HepG2 (cell line): ENCODE data around the gene OPN1MW3. TPM values are rescaled to one million over a fixed set of nuclear protein-coding genes. Genes with fewer than 3 reads are reported as not detected.
"Not testable (repeated sequence)": the region's sequence is repeated elsewhere in the genome, so short reads cannot be mapped to it uniquely, and the experiment has no call there.

Experiments
- ATAC-seq: fragments of 200-7000 bp; cut with Tn5 transposase; 3 replicates; pipeline ENCODE4 v1.9.1; 2020; ENCODE audit warnings: mild to moderate bottlenecking, moderate library complexity
- BruUV-seq: library from RNA; stranded (reverse); fragments of 400-500 nt; replicated peaks from 2 replicates; lab custom pipeline; 2021; lab: Mats Ljungman, UMichigan
- CTCF ChIA-PET: fragments of 300-600 bp; formaldehyde crosslinking; extraction: SDS; loops from one replicate; lab custom pipeline; 2021; ENCODE audit warnings: low total read pairs, inconsistent platforms, low intra/inter-chr PET ratio; lab: Yijun Ruan, JAX
- POLR2A ChIA-PET: fragments of 350-600 bp; sonication (Branson Sonifier 250); formaldehyde crosslinking; loops from one replicate; lab custom pipeline; 2020; ENCODE audit warnings: antibody characterized with exemption, inconsistent platforms; lab: Yijun Ruan, JAX
- DNase-seq: peaks from one replicate; pipeline ENCODE4 v3.0.0-alpha.2; 2015; ENCODE audit warnings: low spot score
- FAIRE-seq: peaks from 3 replicates; lab custom pipeline; 2011; peaks lifted over from hg19 to GRCh38; lab: Jason Lieb, UNC
- H2AFZ ChIP-seq: one replicate; pipeline ENCODE4 v1.6.1; 2011; ENCODE audit warnings: low read length, inconsistent platforms
- H3K27ac ChIP-seq: fragments of 300-600 bp; 3 replicates; pipeline ENCODE4 v1.8.0; 2011; ENCODE audit warnings: mixed run types, mild to moderate bottlenecking, mixed read lengths, low read length, inconsistent platforms; ENCODE audit not compliant: insufficient read depth; ENCODE audit errors: extremely low read length
- H3K27me3 ChIP-seq, 2 experiments: fragments of 200-600 bp in 1 of 2; 2 replicates in 1 of 2; 3 replicates in 1 of 2; pipeline versions ENCODE4 v1.6.0 to v1.8.0; 2011; ENCODE audit warnings: low read length in 2 of 2, mild to moderate bottlenecking in 2 of 2, moderate library complexity in 2 of 2, inconsistent platforms in 1 of 2; ENCODE audit not compliant: insufficient read depth in 2 of 2, control insufficient read depth in 1 of 2
- H3K36me3 ChIP-seq, 2 experiments: fragments of 200-600 bp in 1 of 2; replicated peaks in 1 of 2; 2 replicates in 1 of 2; 3 replicates in 1 of 2; pipeline versions ENCODE4 v1.5.1 to v1.8.0; 2011; ENCODE audit warnings: low read length in 2 of 2, inconsistent platforms in 1 of 2; ENCODE audit not compliant: insufficient read depth in 2 of 2, control insufficient read depth in 1 of 2
- H3K4me1 ChIP-seq: 2 replicates; pipeline ENCODE4 v1.5.1; 2012; ENCODE audit warnings: low read length, inconsistent platforms; ENCODE audit not compliant: insufficient read depth
- H3K4me2 ChIP-seq: 2 replicates; pipeline ENCODE4 v1.6.0; 2011; ENCODE audit warnings: low read depth, low read length, inconsistent platforms
- H3K4me3 ChIP-seq, 3 experiments: fragments of 200-600 bp in 1 of 3; sonication (generic), shearing (Covaris generic) in 1 of 3; replicated peaks in 1 of 3; 2 replicates each; pipeline ENCODE4 v1.5.1; 2011 to 2016; ENCODE audit warnings: low read length in 3 of 3, inconsistent platforms in 2 of 3, low read depth in 2 of 3, mild to moderate bottlenecking in 2 of 3, control low read depth in 1 of 3, mixed read lengths in 1 of 3; ENCODE audit not compliant: insufficient read depth in 1 of 3
- H3K79me2 ChIP-seq: one replicate; pipeline ENCODE4 v1.6.1; 2011; ENCODE audit warnings: low read length, inconsistent platforms; ENCODE audit not compliant: insufficient read depth
- H3K9ac ChIP-seq: 2 replicates; pipeline ENCODE4 v1.6.0; 2011; ENCODE audit warnings: mild to moderate bottlenecking, low read depth, low read length, inconsistent platforms; ENCODE audit not compliant: insufficient read depth
- H3K9me3 ChIP-seq: 2 replicates; pipeline ENCODE4 v1.5.1; 2012; ENCODE audit warnings: mild to moderate bottlenecking, low read length
- H4K20me1 ChIP-seq: 2 replicates; pipeline ENCODE4 v1.6.0; 2011; ENCODE audit warnings: inconsistent platforms, mild to moderate bottlenecking, low read length, moderate library complexity; ENCODE audit not compliant: insufficient read depth
- WGBS: methylation state at CpG from one replicate; pipeline ENCODE4 v1.1.6; 2017; ENCODE audit warnings: low lambda C conversion rate; 5-methylcytosine and 5-hydroxymethylcytosine counted together
- in situ Hi-C: cut with HindIII; loops from 2 replicates; pipeline ENCODE4 v1.10.0; 2017; ENCODE audit warnings: low pct_unique_long_range_greater_than_20kb; ENCODE audit not compliant: extremely low pct_ligation_motif_present
- intact Hi-C: fragments of 100-400 bp; cut with micrococcal nuclease; formaldehyde crosslinking; loops from one replicate; pipeline ENCODE4 v1.10.0; 2022; ENCODE audit not compliant: unreplicated experiment
- polyA plus RNA-seq, 8 experiments: library from polyadenylated mRNA; depleted of rRNA in 3 of 8; stranded (reverse) in 7 of 8; unstranded in 1 of 8; fragments of >200 nt; fragmentation: Illumina TruSeq in 4 of 8; extraction: Trizol in 4 of 8; gene quantifications; 2 replicates each; pipeline versions ENCODE4 v1.2.1 to v1.2.3, GENCODE V29; 2011 to 2016; ENCODE audit warnings: low read depth in 4 of 8, missing spikeins in 1 of 8, mixed read lengths in 1 of 8; ENCODE audit not compliant: insufficient read depth in 1 of 8
- total RNA-seq, 5 experiments: library from RNA; depleted of rRNA; stranded (reverse); fragments of >200 nt; fragmentation: Illumina TruSeq; extraction: Trizol; gene quantifications; 2 replicates each; pipeline ENCODE4 v1.2.3, GENCODE V29; 2016; ENCODE audit warnings: low read depth in 1 of 5

OPN1MW3 gene
- total and polyA plus RNA-seq, 2 of the 13 experiments (the other 11 are each of a cell fraction or from before 2014, with no cell fraction given) = not detected

DNA sequence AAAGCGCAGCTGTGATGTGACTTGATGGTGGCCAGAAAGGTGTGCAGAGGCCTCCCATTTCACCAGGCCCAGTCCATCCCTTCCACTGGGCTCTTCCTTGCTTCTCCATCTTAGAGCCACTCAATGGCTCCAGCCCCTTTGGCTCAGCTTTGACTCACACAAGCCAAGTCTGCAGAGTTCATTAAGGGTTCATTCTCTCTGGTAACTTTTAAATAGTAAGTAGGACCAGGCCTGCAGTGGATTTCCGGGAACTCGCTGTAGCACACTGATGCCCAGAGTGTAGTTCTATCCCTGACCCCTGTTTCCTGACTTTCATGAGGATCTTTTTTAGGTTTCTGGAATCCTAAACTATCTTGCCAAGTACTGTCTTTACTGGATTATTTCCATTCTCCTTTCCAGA, 25.9 kb upstream of the OPN1MW3 start:
- not testable (repeated sequence) for ATAC-seq

GRCh38 chrX:154233620-154234019, 23.8 kb upstream of the OPN1MW3 start:
- H4K20me1 ChIP-seq, intact Hi-C loops, H3K36me3 ChIP-seq, H2AFZ ChIP-seq, BruUV-seq, H3K79me2 ChIP-seq, H3K27ac ChIP-seq, POLR2A ChIA-PET, CTCF ChIA-PET, H3K9me3 ChIP-seq, DNase-seq, H3K4me1 ChIP-seq, H3K9ac ChIP-seq, H3K4me2 ChIP-seq, H3K4me3 ChIP-seq, ATAC-seq, in situ Hi-C loops, FAIRE-seq, H3K27me3 ChIP-seq: not testable (repeated sequence)
- WGBS = no CpG with 5 or more reads among the region's 16 CpGs

More for the DNA sequence above, 25.9 kb upstream of the OPN1MW3 start:
- POLR2A ChIA-PET, intact Hi-C loops, DNase-seq, H3K27me3 ChIP-seq, H3K4me3 ChIP-seq, H3K9ac ChIP-seq, FAIRE-seq, H3K4me1 ChIP-seq, H3K36me3 ChIP-seq, H2AFZ ChIP-seq, BruUV-seq, H3K27ac ChIP-seq, H4K20me1 ChIP-seq, H3K9me3 ChIP-seq, H3K79me2 ChIP-seq, in situ Hi-C loops, H3K4me2 ChIP-seq, CTCF ChIA-PET: not testable (repeated sequence)
- no CpG with 5 or more reads among the region's 3 CpGs for WGBS

- CTCF ChIA-PET, H3K9ac ChIP-seq, H3K9me3 ChIP-seq, H4K20me1 ChIP-seq, POLR2A ChIA-PET, H3K27me3 ChIP-seq, H3K4me2 ChIP-seq, H3K79me2 ChIP-seq, H3K27ac ChIP-seq, FAIRE-seq, ATAC-seq, DNase-seq, in situ Hi-C loops, H2AFZ ChIP-seq, BruUV-seq, H3K4me1 ChIP-seq, H3K4me3 ChIP-seq, H3K36me3 ChIP-seq, intact Hi-C loops: not testable (repeated sequence)
- no CpG with 5 or more reads among the region's 11 CpGs for WGBS
These were observed 18.3 kb upstream of the OPN1MW3 start for GRCh38 chrX:154238939-154239559.

GRCh38 chrX:154239982-154240503, 17.3 kb upstream of the OPN1MW3 start:
- H3K27ac ChIP-seq, ATAC-seq, in situ Hi-C loops, H3K36me3 ChIP-seq, intact Hi-C loops, DNase-seq, POLR2A ChIA-PET, BruUV-seq, H2AFZ ChIP-seq, H4K20me1 ChIP-seq, H3K4me3 ChIP-seq, CTCF ChIA-PET, H3K9me3 ChIP-seq, FAIRE-seq, H3K79me2 ChIP-seq, H3K9ac ChIP-seq, H3K4me2 ChIP-seq, H3K27me3 ChIP-seq, H3K4me1 ChIP-seq: not testable (repeated sequence)
- no CpG with 5 or more reads among the region's 8 CpGs for WGBS
